ENCODE results near the gene CHST14.
A peak's percentile ranks its signal among the peaks of the same experiment; 100 is the strongest.

CHST14 gene

DNA sequence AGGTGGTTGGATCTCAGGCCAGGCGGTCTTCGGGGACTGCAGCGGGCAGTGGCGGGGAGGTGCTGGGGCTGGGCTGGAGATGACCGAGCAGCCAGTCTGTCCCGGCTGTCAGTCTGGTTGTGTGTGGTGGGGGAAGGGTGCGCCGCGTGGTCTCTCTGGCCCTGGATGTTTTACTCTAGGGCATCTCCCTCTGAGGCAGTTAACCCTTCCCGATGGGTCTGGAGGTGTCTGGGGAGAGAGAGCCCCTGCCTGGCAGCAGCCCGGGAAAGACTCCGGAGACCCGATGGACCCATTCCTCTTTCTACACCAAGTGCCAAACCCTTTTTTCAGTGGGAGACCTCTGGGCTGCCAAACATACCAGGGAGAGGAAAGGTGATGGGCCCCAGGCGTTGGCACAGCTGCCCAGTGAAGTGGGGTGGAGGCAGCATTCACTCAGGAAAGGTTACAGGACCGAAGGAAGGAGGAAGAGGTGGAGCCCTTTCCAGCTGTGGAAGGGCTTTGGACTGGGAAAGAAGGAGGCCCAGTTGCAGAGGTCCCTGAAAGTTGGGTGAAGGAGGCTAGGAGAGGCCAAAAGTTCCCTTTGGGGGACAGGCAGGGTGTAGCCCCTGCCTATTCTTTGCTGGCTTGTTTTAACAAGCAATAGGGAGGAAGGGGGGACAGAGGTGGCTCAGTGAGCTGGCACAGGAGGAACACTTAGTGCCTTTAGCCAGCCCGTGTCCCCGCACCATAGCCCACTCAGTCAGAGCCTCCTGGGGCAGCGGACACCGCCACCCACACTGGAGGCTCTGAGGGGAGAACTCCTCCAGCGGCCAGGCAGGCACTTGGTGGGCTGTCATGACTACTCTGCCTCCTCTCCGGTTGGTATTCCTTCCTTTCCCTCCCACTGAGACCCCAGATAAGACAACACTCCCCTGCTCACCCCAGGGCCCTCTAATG, 32.8 kb upstream of the CHST14 start:
- H3K4me1 ChIP-seq (ENCODE audit: control insufficient read depth in 1 of 2, insufficient read depth in 2 of 2, low read length in 2 of 2), result peaks cover 21% of the 10 kb centered on the region in 2 experiments
- no peak overlapping the region for H2BK5ac ChIP-seq (ENCODE audit: low read depth, low read length, poor library complexity)
- no peak overlapping the region for H3K14ac ChIP-seq (ENCODE audit: low read length)
- no CpG with 5 or more reads among the region's 21 CpGs for WGBS (ENCODE audit: extremely low coverage, insufficient coverage, insufficient read length)
- H3K4me2 ChIP-seq (ENCODE audit: low read length), result no peak overlapping the region
- H2AFZ ChIP-seq (ENCODE audit: insufficient read depth, low read length, poor library complexity), result no peak overlapping the region
- H3K9me3 ChIP-seq (ENCODE audit: insufficient read depth, low read depth, low read length), result peaks cover 3% of the 10 kb centered on the region
- peaks cover 13% of the 10 kb centered on the region for H3K79me2 ChIP-seq (ENCODE audit: control insufficient read depth, insufficient read depth, low read length, poor library complexity)
- no peak overlapping the region for H3K23ac ChIP-seq (ENCODE audit: low read length)
- no peak overlapping the region for H3K18ac ChIP-seq (ENCODE audit: low read length)
- H4K8ac ChIP-seq (ENCODE audit: low read depth, low read length), result no peak overlapping the region
- no peak overlapping the region for H2BK120ac ChIP-seq (ENCODE audit: insufficient read depth, low read length, poor library complexity)
- peaks cover 29% of the 10 kb centered on the region for H3K27me3 ChIP-seq (ENCODE audit: insufficient read depth, low read length)
- no peak for DNase-seq
- H3K27ac ChIP-seq (ENCODE audit: low read depth, low read length), result no peak overlapping the region
- no peak overlapping the region for H3K9ac ChIP-seq (ENCODE audit: low read length)
- no peak overlapping the region for H3K4me3 ChIP-seq (ENCODE audit: low read depth, low read length)
- H2AK5ac ChIP-seq (ENCODE audit: low read length), result no peak overlapping the region
- no peak overlapping the region for H3K4ac ChIP-seq (ENCODE audit: low read depth, low read length)
- H4K91ac ChIP-seq (ENCODE audit: low read depth, low read length), result no peak overlapping the region
- H3K79me1 ChIP-seq (ENCODE audit: low read length), result peaks cover 15% of the 10 kb centered on the region
- H4K12ac ChIP-seq (ENCODE audit: low read depth, low read length), result no peak overlapping the region
- H2BK12ac ChIP-seq (ENCODE audit: low read length), result no peak overlapping the region
- H3K36me3 ChIP-seq (ENCODE audit: control insufficient read depth in 1 of 2, insufficient read depth in 2 of 2, low read length in 2 of 2), result no peaks in the 10 kb centered on the region

DNA sequence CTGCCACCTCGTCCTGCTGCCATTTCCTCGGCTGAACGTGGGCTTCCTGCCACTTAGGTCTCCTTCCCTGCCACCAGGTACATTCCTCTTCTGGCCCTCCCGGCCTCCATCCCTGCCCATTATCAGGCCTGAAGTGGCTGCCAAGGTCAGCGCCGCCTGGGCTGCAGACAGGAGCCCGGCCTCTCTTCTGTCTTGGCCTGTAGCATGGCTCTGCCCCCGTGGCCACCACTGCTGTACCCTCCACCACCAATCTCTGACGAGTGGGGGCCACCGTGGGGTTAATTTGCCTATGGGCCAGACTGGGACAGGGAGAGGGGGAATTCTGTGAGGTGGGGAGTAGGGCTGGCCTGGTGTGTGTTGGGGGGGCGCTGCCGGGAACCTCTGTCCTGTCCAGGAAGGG, 32.1 kb upstream of the CHST14 start:
- no peak overlapping the region for H4K8ac ChIP-seq (ENCODE audit: low read depth, low read length)
- no peak overlapping the region for H2AK5ac ChIP-seq (ENCODE audit: low read length)
- no peak overlapping the region for H3K23ac ChIP-seq (ENCODE audit: low read length)
- H3K79me1 ChIP-seq (ENCODE audit: low read length), result peaks cover 15% of the 10 kb centered on the region
- no peak overlapping the region for H2BK12ac ChIP-seq (ENCODE audit: low read length)
- no peak overlapping the region for H3K4ac ChIP-seq (ENCODE audit: low read depth, low read length)
- H3K79me2 ChIP-seq (ENCODE audit: control insufficient read depth, insufficient read depth, low read length, poor library complexity), result peaks cover 14% of the 10 kb centered on the region
- no peak overlapping the region for H3K18ac ChIP-seq (ENCODE audit: low read length)
- DNase-seq, result no peak
- peaks cover 3% of the 10 kb centered on the region for H3K9me3 ChIP-seq (ENCODE audit: insufficient read depth, low read depth, low read length)
- H4K12ac ChIP-seq (ENCODE audit: low read depth, low read length), result no peak overlapping the region
- no peak overlapping the region for H3K9ac ChIP-seq (ENCODE audit: low read length)
- no peak overlapping the region for H2AFZ ChIP-seq (ENCODE audit: insufficient read depth, low read length, poor library complexity)
- no peak overlapping the region for H3K4me3 ChIP-seq (ENCODE audit: low read depth, low read length)
- H3K36me3 ChIP-seq (ENCODE audit: control insufficient read depth in 1 of 2, insufficient read depth in 2 of 2, low read length in 2 of 2), result no peaks in the 10 kb centered on the region
- H3K14ac ChIP-seq (ENCODE audit: low read length), result no peak overlapping the region
- H3K27me3 ChIP-seq (ENCODE audit: insufficient read depth, low read length), result peaks cover 29% of the 10 kb centered on the region
- peaks cover 21% of the 10 kb centered on the region in 2 experiments for H3K4me1 ChIP-seq (ENCODE audit: control insufficient read depth in 1 of 2, insufficient read depth in 2 of 2, low read length in 2 of 2)
- H4K91ac ChIP-seq (ENCODE audit: low read depth, low read length), result no peak overlapping the region
- H2BK5ac ChIP-seq (ENCODE audit: low read depth, low read length, poor library complexity), result no peak overlapping the region
- H3K27ac ChIP-seq (ENCODE audit: low read depth, low read length), result no peak overlapping the region
- H2BK120ac ChIP-seq (ENCODE audit: insufficient read depth, low read length, poor library complexity), result no peak overlapping the region
- WGBS (ENCODE audit: extremely low coverage, insufficient coverage, insufficient read length), result no CpG with 5 or more reads among the region's 12 CpGs
- no peak overlapping the region for H3K4me2 ChIP-seq (ENCODE audit: low read length)

GRCh38 chr15:40439461-40439959, 31.3 kb upstream of the CHST14 start:
- peak overlapping the region; percentile 70 for H2AFZ ChIP-seq (ENCODE audit: insufficient read depth, low read length, poor library complexity)
- peaks cover 3% of the 10 kb centered on the region for H3K9me3 ChIP-seq (ENCODE audit: insufficient read depth, low read depth, low read length)
- peak overlapping the region; percentile 95 for H3K4me2 ChIP-seq (ENCODE audit: low read length)
- peaks cover 14% of the 10 kb centered on the region for H3K79me2 ChIP-seq (ENCODE audit: control insufficient read depth, insufficient read depth, low read length, poor library complexity)
- no peak overlapping the region for H2BK12ac ChIP-seq (ENCODE audit: low read length)
- peak overlapping the region; percentile 5 for H3K4ac ChIP-seq (ENCODE audit: low read depth, low read length)
- H3K79me1 ChIP-seq (ENCODE audit: low read length), result peaks cover 15% of the 10 kb centered on the region
- H4K8ac ChIP-seq (ENCODE audit: low read depth, low read length), result peak overlapping the region; percentile 66
- no peak overlapping the region for H2BK120ac ChIP-seq (ENCODE audit: insufficient read depth, low read length, poor library complexity)
- WGBS (ENCODE audit: extremely low coverage, insufficient coverage, insufficient read length), result no CpG with 5 or more reads among the region's 15 CpGs
- no peaks in the 10 kb centered on the region for H3K36me3 ChIP-seq (ENCODE audit: control insufficient read depth in 1 of 2, insufficient read depth in 2 of 2, low read length in 2 of 2)
- peak in 1 of 2 donors; percentile 50 for DNase-seq
- H3K9ac ChIP-seq (ENCODE audit: low read length), result no peak overlapping the region
- no peak overlapping the region for H4K12ac ChIP-seq (ENCODE audit: low read depth, low read length)
- H3K18ac ChIP-seq (ENCODE audit: low read length), result no peak overlapping the region
- no peak overlapping the region for H3K23ac ChIP-seq (ENCODE audit: low read length)
- H2BK5ac ChIP-seq (ENCODE audit: low read depth, low read length, poor library complexity), result no peak overlapping the region
- H2AK5ac ChIP-seq (ENCODE audit: low read length), result no peak overlapping the region
- peaks cover 21% of the 10 kb centered on the region in 2 experiments for H3K4me1 ChIP-seq (ENCODE audit: control insufficient read depth in 1 of 2, insufficient read depth in 2 of 2, low read length in 2 of 2)
- no peak overlapping the region for H3K14ac ChIP-seq (ENCODE audit: low read length)
- H3K27me3 ChIP-seq (ENCODE audit: insufficient read depth, low read length), result peaks cover 29% of the 10 kb centered on the region
- H3K4me3 ChIP-seq (ENCODE audit: low read depth, low read length), result peak overlapping the region; percentile 59
- H3K27ac ChIP-seq (ENCODE audit: low read depth, low read length), result no peak overlapping the region
- no peak overlapping the region for H4K91ac ChIP-seq (ENCODE audit: low read depth, low read length)

- H2BK12ac ChIP-seq (ENCODE audit: low read length), result no peak overlapping the region
- no peak overlapping the region for H2BK5ac ChIP-seq (ENCODE audit: low read depth, low read length, poor library complexity)
- H3K79me1 ChIP-seq (ENCODE audit: low read length), result peaks cover 15% of the 10 kb centered on the region
- peaks cover 21% of the 10 kb centered on the region in 2 experiments for H3K4me1 ChIP-seq (ENCODE audit: control insufficient read depth in 1 of 2, insufficient read depth in 2 of 2, low read length in 2 of 2)
- peak overlapping the region; percentile 5 for H3K4ac ChIP-seq (ENCODE audit: low read depth, low read length)
- H3K27me3 ChIP-seq (ENCODE audit: insufficient read depth, low read length), result peaks cover 24% of the 10 kb centered on the region
- H2AK5ac ChIP-seq (ENCODE audit: low read length), result no peak overlapping the region
- H4K8ac ChIP-seq (ENCODE audit: low read depth, low read length), result peak overlapping the region; percentile 66
- no peak overlapping the region for H3K23ac ChIP-seq (ENCODE audit: low read length)
- H3K79me2 ChIP-seq (ENCODE audit: control insufficient read depth, insufficient read depth, low read length, poor library complexity), result peaks cover 16% of the 10 kb centered on the region
- H3K36me3 ChIP-seq (ENCODE audit: control insufficient read depth in 1 of 2, insufficient read depth in 2 of 2, low read length in 2 of 2), result no peaks in the 10 kb centered on the region
- whole genome bisulfite sequencing (ENCODE audit: extremely low coverage, insufficient coverage, insufficient read length), result no CpG with 5 or more reads among the region's 35 CpGs
- no peak overlapping the region for H4K12ac ChIP-seq (ENCODE audit: low read depth, low read length)
- H3K9me3 ChIP-seq (ENCODE audit: insufficient read depth, low read depth, low read length), result peaks cover 3% of the 10 kb centered on the region
- H2BK120ac ChIP-seq (ENCODE audit: insufficient read depth, low read length, poor library complexity), result no peak overlapping the region
- no peak overlapping the region for H3K27ac ChIP-seq (ENCODE audit: low read depth, low read length)
- H3K14ac ChIP-seq (ENCODE audit: low read length), result peak overlapping the region; percentile 60
- peak overlapping the region; percentile 18 for H3K9ac ChIP-seq (ENCODE audit: low read length)
- peak overlapping the region; percentile 21 for H3K18ac ChIP-seq (ENCODE audit: low read length)
- H3K4me2 ChIP-seq (ENCODE audit: low read length), result peak overlapping the region; percentile 95
- peak overlapping the region; percentile 70 for H2AFZ ChIP-seq (ENCODE audit: insufficient read depth, low read length, poor library complexity)
- DNase-seq, result peak; percentile 76 to 85
- peak overlapping the region; percentile 87 for H4K91ac ChIP-seq (ENCODE audit: low read depth, low read length)
- peak overlapping the region; percentile 59 for H3K4me3 ChIP-seq (ENCODE audit: low read depth, low read length)
Observed at GRCh38 chr15:40439960-40440742, 30.6 kb upstream of the CHST14 start.

All from trophoblast cell (in vitro differentiated cells and primary cell).